ENCODE data around the gene THY1. TPM values are rescaled to one million over a fixed set of nuclear protein-coding genes. Genes with fewer than 3 reads are reported as not detected.

The THY1 gene
- polyA plus RNA-seq, 1 donor (not counting 4 experiments of a cell fraction or from before 2014, with no cell fraction given), result 2.4 TPM

DNA sequence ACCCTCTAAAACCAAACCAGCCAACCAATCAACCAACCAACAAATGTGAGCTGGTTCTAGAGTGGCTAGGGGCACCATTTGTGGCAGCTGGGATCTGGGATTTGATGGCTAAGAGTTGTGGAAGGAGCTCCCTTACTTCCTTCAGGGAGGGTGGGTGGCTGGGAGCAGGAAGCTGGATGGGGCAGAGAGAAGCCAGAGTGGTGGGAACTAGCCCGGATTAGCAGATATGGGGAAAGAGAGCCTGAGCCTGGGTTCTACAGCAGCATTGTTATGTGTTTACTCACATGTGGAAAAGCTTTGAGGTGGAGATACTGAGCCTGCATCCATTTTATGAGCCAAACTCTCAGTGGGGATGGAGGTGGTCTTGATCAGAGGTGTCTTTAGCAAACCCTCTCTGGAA is 30.9 kb upstream of the THY1 start:
- Histone ChIP-seq H3K9ac (ENCODE audit: control insufficient read depth, extremely low read depth, insufficient read depth, low read length) (no peak overlapping the region), H2AFZ (ENCODE audit: control insufficient read depth, low read length) (no peak overlapping the region), H3K27ac (ENCODE audit: control insufficient read depth, insufficient read depth, low read length) (no peak overlapping the region), H3K4me2 (ENCODE audit: control insufficient read depth, extremely low read depth, insufficient read depth, low read depth, low read length) (no peak overlapping the region), H3K9me1 (ENCODE audit: control insufficient read depth, extremely low read depth, insufficient read depth, low read length) (no peaks in the 10 kb centered on the region), H4K20me1 (ENCODE audit: control insufficient read depth, extremely low read depth, insufficient read depth, low read length) (no peaks in the 10 kb centered on the region), H3K4me1 (ENCODE audit: control insufficient read depth, extremely low read depth, insufficient read depth, low read length) (no peaks in the 10 kb centered on the region), H3K4me3 (ENCODE audit: control insufficient read depth in 2 of 3, extremely low read depth in 1 of 3, insufficient read depth in 2 of 3, low read depth in 1 of 3, low read length in 3 of 3) (no peak overlapping the region), H3K9me3 (ENCODE audit: control insufficient read depth, low read depth, low read length) (no peaks in the 10 kb centered on the region), H3K27me3 (ENCODE audit: control insufficient read depth, extremely low read depth, insufficient read depth, low read length) (no peaks in the 10 kb centered on the region), H3K79me2 (ENCODE audit: control insufficient read depth, insufficient read depth, low read length) (no peaks in the 10 kb centered on the region), H3K36me3 (ENCODE audit: control insufficient read depth in 2 of 2, extremely low read depth in 1 of 2, insufficient read depth in 2 of 2, low read length in 2 of 2) (no peaks in the 10 kb centered on the region)
- TF ChIP-seq, protein P1, sequence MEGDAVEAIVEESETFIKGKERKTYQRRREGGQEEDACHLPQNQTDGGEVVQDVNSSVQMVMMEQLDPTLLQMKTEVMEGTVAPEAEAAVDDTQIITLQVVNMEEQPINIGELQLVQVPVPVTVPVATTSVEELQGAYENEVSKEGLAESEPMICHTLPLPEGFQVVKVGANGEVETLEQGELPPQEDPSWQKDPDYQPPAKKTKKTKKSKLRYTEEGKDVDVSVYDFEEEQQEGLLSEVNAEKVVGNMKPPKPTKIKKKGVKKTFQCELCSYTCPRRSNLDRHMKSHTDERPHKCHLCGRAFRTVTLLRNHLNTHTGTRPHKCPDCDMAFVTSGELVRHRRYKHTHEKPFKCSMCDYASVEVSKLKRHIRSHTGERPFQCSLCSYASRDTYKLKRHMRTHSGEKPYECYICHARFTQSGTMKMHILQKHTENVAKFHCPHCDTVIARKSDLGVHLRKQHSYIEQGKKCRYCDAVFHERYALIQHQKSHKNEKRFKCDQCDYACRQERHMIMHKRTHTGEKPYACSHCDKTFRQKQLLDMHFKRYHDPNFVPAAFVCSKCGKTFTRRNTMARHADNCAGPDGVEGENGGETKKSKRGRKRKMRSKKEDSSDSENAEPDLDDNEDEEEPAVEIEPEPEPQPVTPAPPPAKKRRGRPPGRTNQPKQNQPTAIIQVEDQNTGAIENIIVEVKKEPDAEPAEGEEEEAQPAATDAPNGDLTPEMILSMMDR (optimal IDR thresholded peaks at IDR 0.05 in 1 of 3, IDR thresholded peaks at IDR 0.05 in 1 of 3, conservative IDR thresholded peaks at IDR 0.05 in 1 of 3; ENCODE audit: extremely low read depth in 1 of 3, insufficient read depth in 2 of 3, low read length in 3 of 3), result no peak
- TF ChIP-seq EZH2 (IDR thresholded peaks at IDR 0.05; ENCODE audit: low read length), result no peak
- FAIRE-seq (no peak), DNase-seq (ENCODE audit: low read depth, low spot score) (no peak)
- dilution Hi-C loops (cut with MboI; ENCODE audit: extremely low pct_ligation_motif_present, low sequenced_read_pairs), result no loop called here

DNA sequence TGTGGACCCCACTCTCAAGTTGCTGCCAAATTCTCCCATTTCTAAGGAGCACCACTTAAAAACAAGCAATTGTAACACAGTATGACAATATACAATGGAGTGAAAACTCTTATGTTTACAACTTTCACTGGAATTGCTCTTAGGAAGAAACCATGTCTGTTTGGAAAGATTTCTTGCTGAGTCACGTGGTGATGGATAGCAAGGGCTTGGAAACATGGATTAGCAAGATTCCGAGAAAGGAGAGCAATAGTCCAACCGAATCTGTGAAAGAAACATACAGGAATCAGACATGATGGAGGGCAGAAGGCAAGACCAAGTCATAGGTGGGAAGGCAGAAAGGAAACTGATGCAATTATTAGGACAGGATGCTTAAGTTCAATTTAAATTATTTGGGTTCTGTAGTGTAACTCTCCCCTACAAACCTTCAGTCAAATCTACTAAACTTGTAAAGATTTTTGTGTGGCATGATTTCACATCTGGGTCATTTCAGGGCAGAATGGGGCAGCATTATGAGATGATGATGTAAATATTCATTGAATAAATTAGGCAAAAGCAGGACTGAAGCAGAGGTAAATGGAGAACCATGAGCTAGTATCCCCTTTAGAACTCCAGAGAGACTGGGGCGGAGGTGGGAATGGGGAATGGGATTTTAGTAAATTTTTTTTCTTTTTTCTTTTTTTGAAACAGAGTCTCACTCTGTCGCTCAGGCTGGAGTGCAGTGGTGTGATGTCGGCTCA is 27.8 kb upstream of the THY1 start:
- Histone ChIP-seq H3K36me3 (ENCODE audit: control insufficient read depth in 2 of 2, extremely low read depth in 1 of 2, insufficient read depth in 2 of 2, low read length in 2 of 2) (no peaks in the 10 kb centered on the region), H3K4me2 (ENCODE audit: control insufficient read depth, extremely low read depth, insufficient read depth, low read depth, low read length) (no peak overlapping the region), H3K27ac (ENCODE audit: control insufficient read depth, insufficient read depth, low read length) (no peak overlapping the region), H3K4me3 (ENCODE audit: control insufficient read depth in 2 of 3, extremely low read depth in 1 of 3, insufficient read depth in 2 of 3, low read depth in 1 of 3, low read length in 3 of 3) (no peak overlapping the region), H2AFZ (ENCODE audit: control insufficient read depth, low read length) (no peak overlapping the region), H3K9ac (ENCODE audit: control insufficient read depth, extremely low read depth, insufficient read depth, low read length) (no peak overlapping the region), H3K9me1 (ENCODE audit: control insufficient read depth, extremely low read depth, insufficient read depth, low read length) (no peaks in the 10 kb centered on the region), H4K20me1 (ENCODE audit: control insufficient read depth, extremely low read depth, insufficient read depth, low read length) (no peaks in the 10 kb centered on the region), H3K9me3 (ENCODE audit: control insufficient read depth, low read depth, low read length) (no peaks in the 10 kb centered on the region), H3K79me2 (ENCODE audit: control insufficient read depth, insufficient read depth, low read length) (no peaks in the 10 kb centered on the region), H3K27me3 (ENCODE audit: control insufficient read depth, extremely low read depth, insufficient read depth, low read length) (no peaks in the 10 kb centered on the region), H3K4me1 (ENCODE audit: control insufficient read depth, extremely low read depth, insufficient read depth, low read length) (peaks cover 14% of the 10 kb centered on the region)
- DNase-seq (ENCODE audit: low read depth, low spot score) (no peak), FAIRE-seq (no peak)
- dilution Hi-C loops (cut with MboI; ENCODE audit: extremely low pct_ligation_motif_present, low sequenced_read_pairs), result no loop called here
- TF ChIP-seq, protein P1 (optimal IDR thresholded peaks at IDR 0.05 in 1 of 3, IDR thresholded peaks at IDR 0.05 in 1 of 3, conservative IDR thresholded peaks at IDR 0.05 in 1 of 3; ENCODE audit: extremely low read depth in 1 of 3, insufficient read depth in 2 of 3, low read length in 3 of 3), result no peak
- TF ChIP-seq EZH2 (IDR thresholded peaks at IDR 0.05; ENCODE audit: low read length), result no peak

Measured in keratinocyte (primary cell).